Caco-2 (cell line): ENCODE results near the gene PMS1. TPM values are rescaled to one million over a fixed set of nuclear protein-coding genes. Genes with fewer than 3 reads are reported as not detected.

ENCODE experiments used
- BruUV-seq: library from RNA; stranded (reverse); fragments of 400-500 nt; replicated peaks from 2 replicates; lab custom pipeline; 2021; lab: Mats Ljungman, UMichigan
- CTCF ChIA-PET: fragments of 300-600 bp; sonication (Branson Sonifier 250); formaldehyde crosslinking; loops from one replicate; lab custom pipeline; 2022; ENCODE audit warnings: antibody characterized with exemption; lab: Charles Lee
- POLR2A ChIA-PET: fragments of 300-600 bp; sonication (Branson Sonifier 250); formaldehyde crosslinking; loops from one replicate; lab custom pipeline; 2022; ENCODE audit warnings: antibody characterized with exemption; lab: Charles Lee
- DNase-seq, 2 experiments: peaks; one replicate each; pipeline versions ENCODE4 v3.0.0 to v3.0.0-alpha.2; 2020 to 2022
- H3K27me3 ChIP-seq: replicated peaks from 2 replicates; pipeline ENCODE4 v1.6.0; 2011; ENCODE audit warnings: low read length; ENCODE audit not compliant: control insufficient read depth, insufficient read depth
- H3K36me3 ChIP-seq: 2 replicates; pipeline ENCODE4 v1.5.1; 2011; ENCODE audit warnings: low read length; ENCODE audit not compliant: control insufficient read depth, insufficient read depth
- H3K4me1 ChIP-seq: fragments of 250-450 bp; sonication (Bioruptor Pico); 2 replicates; pipeline ENCODE4 v1.5.1; 2020; ENCODE audit warnings: mild to moderate bottlenecking
- H3K4me3 ChIP-seq: 2 replicates; pipeline ENCODE4 v1.5.1; 2011; ENCODE audit warnings: low read depth, mild to moderate bottlenecking, control low read depth, low read length
- H3K9me3 ChIP-seq: fragments of 250-450 bp; sonication (Bioruptor Pico); 2 replicates; pipeline ENCODE4 v1.5.1; 2020; ENCODE audit warnings: mild to moderate bottlenecking, moderate library complexity
- H3K27ac Mint-ChIP-seq: one replicate; pipeline ENCODE4 v1.8.0; 2022; ENCODE audit warnings: mixed read lengths; ENCODE audit not compliant: unreplicated experiment
- H3K27me3 Mint-ChIP-seq: one replicate; pipeline ENCODE4 v1.8.0; 2022; ENCODE audit warnings: mixed read lengths; ENCODE audit not compliant: insufficient read depth, unreplicated experiment
- H3K36me3 Mint-ChIP-seq: one replicate; pipeline ENCODE4 v1.8.0; 2022; ENCODE audit warnings: mild to moderate bottlenecking, mixed read lengths; ENCODE audit not compliant: insufficient read depth, unreplicated experiment
- H3K4me1 Mint-ChIP-seq: one replicate; pipeline ENCODE4 v1.8.0; 2022; ENCODE audit warnings: low read depth, mixed read lengths; ENCODE audit not compliant: unreplicated experiment
- H3K4me3 Mint-ChIP-seq: one replicate; pipeline ENCODE4 v1.8.0; 2022; ENCODE audit warnings: mild to moderate bottlenecking, moderate library complexity, mixed read lengths; ENCODE audit not compliant: unreplicated experiment
- H3K9me3 Mint-ChIP-seq: one replicate; pipeline ENCODE4 v1.8.0; 2022; ENCODE audit warnings: mixed read lengths; ENCODE audit not compliant: unreplicated experiment
- intact Hi-C: fragments of 100-400 bp; cut with micrococcal nuclease; formaldehyde crosslinking; loops from one replicate; pipeline ENCODE4 v1.10.0; 2022; ENCODE audit not compliant: unreplicated experiment
- total RNA-seq: library from RNA; stranded (reverse); gene quantifications from 2 replicates; pipeline ENCODE4 v1.2.3, GENCODE V29; 2022
- TF ChIP-seq, protein P1 (sequence below), 2 experiments: fragments of 200-600 bp in 1 of 2; IDR thresholded peaks; 1 replicate in 1 of 2; 2 replicates in 1 of 2; pipeline versions ENCODE4 v1.5.1 to v1.8.0; 2011 to 2022; ENCODE audit warnings: antibody characterized with exemption in 1 of 2, control low read depth in 1 of 2, inconsistent platforms in 1 of 2, low read depth in 1 of 2, low read length in 1 of 2, mild to moderate bottlenecking in 1 of 2, moderate library complexity in 1 of 2; ENCODE audit not compliant: insufficient read depth in 1 of 2, severe bottlenecking in 1 of 2, unreplicated experiment in 1 of 2

Gene PMS1
- total RNA-seq, 1 experiment from 2014 or later = 40.2 TPM

DNA sequence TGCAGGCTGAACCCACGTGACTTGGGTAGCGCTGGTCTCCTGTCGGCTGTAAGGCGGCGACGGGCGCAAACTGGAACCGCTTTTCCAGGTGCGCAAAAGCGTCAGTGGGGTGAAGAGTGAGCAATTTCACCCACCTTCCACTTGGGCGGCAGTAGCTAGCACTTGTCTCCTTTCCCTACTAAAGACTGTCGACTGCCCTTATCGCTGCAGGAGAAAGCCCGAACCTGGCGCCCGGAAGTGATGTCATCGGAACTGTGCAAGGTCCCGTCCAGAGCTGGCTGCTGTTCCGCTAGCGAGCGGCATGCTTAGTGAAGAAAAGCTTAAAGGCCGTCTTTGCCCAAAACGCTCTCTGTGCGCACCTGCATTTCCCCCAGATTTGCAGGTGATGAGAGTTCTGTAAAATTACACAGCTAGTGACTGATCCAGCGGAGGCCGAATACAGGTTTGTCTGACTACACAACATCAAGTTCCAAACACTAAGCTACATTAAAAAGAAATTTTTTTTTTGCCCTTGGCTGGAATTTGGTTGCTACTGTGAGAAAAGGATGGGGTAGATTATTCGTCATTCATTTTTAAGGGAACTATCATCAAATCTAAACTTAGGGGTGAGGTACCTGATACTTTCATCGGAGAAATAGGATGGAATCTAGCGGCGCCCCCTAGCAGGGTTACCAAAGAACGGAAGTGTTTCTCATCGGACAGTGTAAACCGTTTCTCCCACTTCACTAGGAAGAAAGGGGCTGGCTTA is 21.5 kb upstream of the PMS1 start, which contains the start of gene OSGEPL1:
TSS of gene OSGEPL1 (minus strand) at position 242 of the 748 bp plus-strand sequence. CDS start 1,152 bp downstream, outside the sequence.
- TF ChIP-seq, protein P1, sequence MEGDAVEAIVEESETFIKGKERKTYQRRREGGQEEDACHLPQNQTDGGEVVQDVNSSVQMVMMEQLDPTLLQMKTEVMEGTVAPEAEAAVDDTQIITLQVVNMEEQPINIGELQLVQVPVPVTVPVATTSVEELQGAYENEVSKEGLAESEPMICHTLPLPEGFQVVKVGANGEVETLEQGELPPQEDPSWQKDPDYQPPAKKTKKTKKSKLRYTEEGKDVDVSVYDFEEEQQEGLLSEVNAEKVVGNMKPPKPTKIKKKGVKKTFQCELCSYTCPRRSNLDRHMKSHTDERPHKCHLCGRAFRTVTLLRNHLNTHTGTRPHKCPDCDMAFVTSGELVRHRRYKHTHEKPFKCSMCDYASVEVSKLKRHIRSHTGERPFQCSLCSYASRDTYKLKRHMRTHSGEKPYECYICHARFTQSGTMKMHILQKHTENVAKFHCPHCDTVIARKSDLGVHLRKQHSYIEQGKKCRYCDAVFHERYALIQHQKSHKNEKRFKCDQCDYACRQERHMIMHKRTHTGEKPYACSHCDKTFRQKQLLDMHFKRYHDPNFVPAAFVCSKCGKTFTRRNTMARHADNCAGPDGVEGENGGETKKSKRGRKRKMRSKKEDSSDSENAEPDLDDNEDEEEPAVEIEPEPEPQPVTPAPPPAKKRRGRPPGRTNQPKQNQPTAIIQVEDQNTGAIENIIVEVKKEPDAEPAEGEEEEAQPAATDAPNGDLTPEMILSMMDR (IDR thresholded peaks at IDR 0.05; ENCODE audit: insufficient read depth in 1 of 2, low read depth in 1 of 2, low read length in 1 of 2, severe bottlenecking in 1 of 2, unreplicated experiment in 1 of 2) = peak; percentile 47 to 74
- Mint-ChIP-seq H3K27me3 (no peaks in the 10 kb centered on the region), H3K36me3 (peaks cover 18% of the 10 kb centered on the region), H3K4me3 (peak within 1 kb of the TSS; percentile 98), H3K4me1 (no peaks in the 10 kb centered on the region), H3K27ac (peak within 1 kb of the TSS; percentile 87), H3K9me3 (no peaks in the 10 kb centered on the region)
- peak within 1 kb of the TSS; percentile 48 for H3K4me3 ChIP-seq
- CTCF ChIA-PET = interaction anchor here (0.5 to 1.5 kb wide), 17 partner anchors 9 to 1072 kb away, joined by 3 to 14 read pairs (median 4); partner anchors contain the start of genes ANKAR, ASNSD1, ORMDL1 and PMS1
- H3K36me3 ChIP-seq = no peaks in the 10 kb centered on the region
- BruUV-seq = TSS peak; percentile 81
- H3K4me1 ChIP-seq = peaks cover 8% of the 10 kb centered on the region; the same call in 1 of the 2 replicates
- peak; percentile 95 to 97 for DNase-seq
- H3K27me3 ChIP-seq = no peaks in the 10 kb centered on the region
- H3K9me3 ChIP-seq = no peaks in the 10 kb centered on the region
- intact Hi-C loops = loop anchor here (1.0 to 10.0 kb wide), 6 partner anchors 11 to 318 kb away; partner anchors contain the start of genes ANKAR, ASNSD1, ORMDL1 and PMS1
- POLR2A ChIA-PET = interaction anchor here (0.6 to 1.2 kb wide), 5 partner anchors 17 to 182 kb away, joined by 3 to 16 read pairs (median 5); partner anchors contain the start of genes ORMDL1, PMS1 and SLC40A1

DNA sequence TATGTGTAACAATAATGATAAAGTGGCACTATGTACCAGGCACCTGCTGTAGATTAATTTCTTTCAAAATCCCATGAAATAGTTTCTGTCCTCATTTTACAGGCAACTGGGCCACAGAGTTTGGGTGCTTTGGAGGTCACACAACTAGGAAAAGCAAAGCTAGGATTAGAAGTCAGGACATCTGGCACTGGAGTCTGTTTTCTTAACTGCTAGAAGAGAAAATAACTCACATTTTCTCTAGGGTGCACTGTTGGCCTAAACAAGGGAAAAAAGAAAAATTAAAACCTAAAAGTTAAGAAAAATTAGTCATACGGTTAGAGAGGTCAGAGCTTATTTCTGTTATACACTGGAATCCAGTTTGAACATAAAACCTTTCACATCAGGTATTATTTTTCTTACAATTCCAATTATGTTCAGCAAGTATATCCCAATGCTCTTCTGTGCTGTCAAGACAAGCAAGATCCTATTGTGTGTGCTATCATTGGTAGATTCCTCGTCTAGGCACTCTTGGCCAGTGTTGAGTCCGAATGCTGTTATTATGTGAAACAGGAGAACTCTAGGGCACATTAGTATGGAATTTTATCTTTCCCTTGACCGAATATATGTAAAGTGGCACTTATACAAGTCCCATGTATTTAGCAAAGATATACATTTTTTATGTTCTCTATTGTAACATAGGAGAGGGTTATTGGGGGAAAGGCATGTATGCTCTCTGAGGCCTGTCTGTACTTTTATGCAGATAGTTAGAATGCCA is 20.2 kb upstream of the PMS1 start:
- Mint-ChIP-seq H3K4me1 (no peaks in the 10 kb centered on the region), H3K27ac (no peak overlapping the region), H3K4me3 (no peak overlapping the region), H3K27me3 (no peaks in the 10 kb centered on the region), H3K9me3 (no peaks in the 10 kb centered on the region), H3K36me3 (peaks cover 26% of the 10 kb centered on the region)
- H3K4me3 ChIP-seq = no peak overlapping the region; the same call in 1 of the 2 replicates
- DNase-seq = no peak
- ChIA-PET CTCF (interaction anchor here (0.7 to 1.5 kb wide), 2 partner anchors 35 to 103 kb away, joined by 3 to 13 read pairs; partner anchors contain the start of gene ASNSD1), POLR2A (no interaction called here)
- intact Hi-C loops = loop anchor here (10.0 kb wide), 2 partner anchors 179 to 319 kb away; partner anchors contain the start of genes SLC40A1 and WDR75
- TF ChIP-seq, protein P1 (IDR thresholded peaks at IDR 0.05; ENCODE audit: insufficient read depth in 1 of 2, low read depth in 1 of 2, low read length in 1 of 2, severe bottlenecking in 1 of 2, unreplicated experiment in 1 of 2) = no peak
- BruUV-seq = no TSS peak
- no peaks in the 10 kb centered on the region for H3K36me3 ChIP-seq
- H3K27me3 ChIP-seq = no peaks in the 10 kb centered on the region
- no peaks in the 10 kb centered on the region for H3K9me3 ChIP-seq
- H3K4me1 ChIP-seq = peaks cover 8% of the 10 kb centered on the region; the same call in 1 of the 2 replicates
